HFF-Myc (cell line): ENCODE measurements around the gene PPP1R12B.
"Not testable (repeated sequence)": the region's sequence is repeated elsewhere in the genome, so short reads cannot be mapped to it uniquely, and the experiment has no call there.

Source experiments
- DNase-seq: peaks from one replicate; pipeline ENCODE4 v3.0.0-alpha.2; 2011; ENCODE audit warnings: low read depth; ENCODE audit errors: extremely low read depth
- H3K4me3 ChIP-seq: replicated peaks from 2 replicates; pipeline ENCODE4 v1.5.1; 2011; ENCODE audit warnings: low read depth, mild to moderate bottlenecking, control low read depth, low read length
- CTCF ChIP-seq: IDR thresholded peaks from 2 replicates; pipeline ENCODE4 v1.5.1; 2012; ENCODE audit warnings: mild to moderate bottlenecking, low read depth, low read length, control low read depth; ENCODE audit errors: missing control alignments

PPP1R12B gene

DNA sequence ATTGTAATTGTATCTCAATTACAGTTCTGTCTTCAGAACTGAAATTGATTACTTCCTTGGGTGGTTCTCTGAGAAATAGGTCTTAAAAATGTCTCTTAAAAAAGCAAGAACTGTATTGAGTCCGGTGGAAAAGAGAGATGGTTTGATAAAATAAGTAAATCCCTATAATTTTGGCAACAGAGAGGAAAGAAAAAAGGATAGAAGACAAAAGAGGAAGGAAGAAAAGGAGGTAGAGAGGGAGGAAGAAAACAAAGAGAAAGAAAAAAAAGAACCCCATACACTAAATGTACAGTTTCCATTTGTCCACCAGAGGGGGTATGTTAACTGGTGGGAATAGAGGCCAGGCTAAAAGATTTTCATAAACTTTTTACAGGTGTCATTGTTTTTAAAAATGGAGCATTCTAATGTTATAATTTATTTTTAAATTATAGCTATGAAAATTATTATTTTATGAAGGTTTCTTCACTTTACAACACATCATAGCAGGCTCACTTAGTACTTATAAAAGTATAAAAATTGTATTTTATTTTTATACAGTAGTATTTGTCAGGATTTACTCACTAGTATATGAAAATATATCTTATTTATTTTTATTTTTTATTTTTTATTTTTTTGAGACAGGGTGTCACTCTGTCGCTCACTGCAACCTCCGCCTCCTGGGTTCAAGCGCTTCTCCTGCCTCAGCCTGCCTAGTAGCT is 4.7 kb upstream of the PPP1R12B start:
- no peak overlapping the region for H3K4me3 ChIP-seq
- peak; percentile 67 for TF ChIP-seq CTCF

GRCh38 chr1:202348005-202348508 is 442 bp upstream of the PPP1R12B start:
- no peak for DNase-seq
- TF ChIP-seq CTCF, result no peak
- no peak overlapping the region; the same call in 1 of the 2 replicates for H3K4me3 ChIP-seq

More for the DNA sequence above, 4.7 kb upstream of the PPP1R12B start:
- DNase-seq, result no peak

DNA sequence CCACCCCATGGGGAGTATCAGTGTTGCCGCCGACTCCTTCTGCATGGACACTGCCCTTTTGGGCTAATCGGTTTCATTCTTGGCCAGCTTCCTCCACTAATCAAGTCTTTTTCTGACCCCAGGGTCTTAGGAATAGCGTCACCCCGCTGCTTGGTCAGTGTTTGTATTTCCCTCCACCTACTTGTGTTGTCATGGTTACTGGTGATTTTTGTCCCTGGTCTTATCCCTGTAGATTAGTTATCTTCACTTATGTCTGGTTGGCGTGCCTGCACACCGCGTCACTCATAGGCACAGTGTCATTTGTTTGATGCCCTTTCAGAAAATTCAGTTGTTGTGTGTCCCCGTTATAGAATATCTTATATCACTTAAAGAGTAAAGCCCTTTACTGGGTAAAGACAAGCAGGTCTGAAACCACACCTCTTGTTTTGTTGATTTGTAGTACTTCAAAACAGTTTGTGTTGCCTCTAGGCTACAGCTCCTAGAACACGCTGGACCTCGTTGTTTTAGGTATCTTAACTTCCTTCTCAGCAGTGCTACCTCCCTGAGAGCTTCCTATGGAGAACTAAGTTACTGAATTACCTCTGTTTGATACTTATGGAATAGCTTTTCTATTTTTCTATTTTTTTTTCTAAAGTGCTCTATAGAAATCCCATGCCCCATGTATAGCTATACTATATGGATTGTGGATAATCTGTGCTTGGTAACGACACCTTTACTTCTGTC is 868 bp downstream of the PPP1R12B start:
- peak overlapping the region; percentile 76 for H3K4me3 ChIP-seq
- TF ChIP-seq CTCF, result no peak
- DNase-seq, result no peak

DNA sequence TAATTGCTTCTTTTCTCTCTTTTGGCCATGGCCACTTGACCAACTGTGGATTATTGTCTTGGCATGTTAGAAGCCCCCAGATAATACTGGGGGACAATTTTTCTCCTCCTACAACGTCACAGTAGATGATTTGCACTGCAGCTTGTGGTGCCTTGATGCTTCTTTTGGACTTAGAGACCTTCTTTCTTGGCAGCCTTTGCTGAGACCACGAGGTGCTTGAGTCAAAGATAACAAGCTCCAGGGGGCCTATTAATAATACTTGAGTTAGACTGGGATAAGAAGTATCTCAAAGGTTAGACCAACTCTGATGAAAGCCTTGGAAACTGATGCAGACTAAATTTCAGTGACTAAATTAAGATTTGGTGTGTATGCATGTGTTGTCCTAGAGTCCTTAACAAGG is 3.2 kb downstream of the PPP1R12B start:
- no peak for DNase-seq
- no peak for TF ChIP-seq CTCF
- no peak overlapping the region for H3K4me3 ChIP-seq

DNA sequence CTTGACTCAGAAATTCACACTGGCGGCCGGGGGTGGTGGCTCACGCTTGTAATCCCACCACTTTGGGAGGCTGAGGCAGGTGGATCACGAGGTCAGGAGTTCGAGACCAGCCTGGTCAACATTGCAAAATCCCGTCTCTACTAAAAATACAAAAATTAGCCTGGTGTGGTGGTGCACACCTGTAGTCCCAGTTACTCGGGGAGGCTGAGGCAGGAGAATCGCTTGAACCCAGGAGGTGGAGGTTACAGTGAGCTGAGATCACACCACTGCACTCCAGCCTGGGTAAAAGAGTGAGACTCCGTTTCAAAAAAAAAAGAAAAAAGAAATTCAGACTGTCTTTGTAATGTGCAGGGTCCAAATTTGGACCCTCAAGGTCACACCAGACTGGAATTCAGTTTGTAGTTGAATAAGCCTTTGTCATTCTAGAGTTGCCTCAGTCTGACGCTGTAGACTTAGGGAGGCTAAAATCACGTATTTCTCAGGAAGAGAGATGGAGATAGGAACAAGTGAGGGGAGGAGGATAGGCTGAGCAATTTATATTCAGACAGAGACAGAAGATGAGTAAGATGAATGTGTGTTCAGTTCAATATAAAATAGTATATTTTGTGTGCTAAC is 4.2 kb downstream of the PPP1R12B start:
- not testable (repeated sequence) for DNase-seq, H3K4me3 ChIP-seq

DNA sequence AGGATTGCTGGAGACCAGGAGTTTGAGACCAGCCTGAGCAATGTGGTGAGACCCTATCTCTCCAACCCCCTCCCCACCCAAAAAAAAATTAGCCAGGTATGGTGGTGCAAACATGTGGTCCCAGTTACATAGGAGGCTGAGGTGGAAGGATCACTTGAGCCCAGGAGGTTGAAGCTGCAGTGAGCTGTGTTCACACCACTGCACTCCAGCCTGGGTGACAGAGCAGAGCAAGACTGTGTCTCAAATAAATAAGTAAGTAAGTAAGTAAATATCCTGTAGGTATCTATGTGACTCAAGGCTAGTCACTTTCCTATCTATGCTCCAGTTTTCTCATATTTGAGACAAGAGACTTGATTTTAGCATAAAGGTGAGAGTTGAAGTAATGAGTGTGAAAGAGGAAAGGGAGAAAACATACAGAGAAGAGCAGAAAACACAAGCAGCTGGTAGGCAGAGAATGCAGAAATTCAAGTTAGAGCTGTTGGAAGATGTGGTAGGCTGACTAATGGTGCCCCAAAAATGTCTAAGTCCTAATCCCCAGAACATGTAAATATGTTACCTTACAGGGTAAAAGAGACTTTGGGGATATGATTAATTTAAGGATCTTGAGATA is 7.5 kb downstream of the PPP1R12B start:
- H3K4me3 ChIP-seq, result no peak overlapping the region
- DNase-seq, result no peak
- no peak for TF ChIP-seq CTCF

DNA sequence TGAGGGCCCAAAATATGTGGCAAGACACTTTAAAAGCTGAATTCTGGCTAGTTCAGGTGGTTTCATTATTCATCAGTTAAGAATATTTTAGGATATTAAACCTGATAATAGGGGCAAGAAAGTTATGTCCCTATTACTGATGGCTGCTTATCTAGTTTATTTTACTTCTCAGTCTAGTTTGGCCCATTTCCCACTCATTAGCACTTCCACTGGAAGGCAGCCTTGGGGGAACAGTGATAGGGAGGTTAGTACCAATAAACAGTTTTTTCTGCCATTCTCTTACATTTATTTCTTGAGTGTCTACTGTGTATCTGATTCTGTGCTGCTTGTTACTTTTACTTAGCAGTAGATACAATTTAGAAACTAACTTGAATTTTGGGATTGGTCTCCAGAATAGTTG is 9.0 kb downstream of the PPP1R12B start:
- no peak overlapping the region for H3K4me3 ChIP-seq
- no peak for DNase-seq
- TF ChIP-seq CTCF, result no peak
